A673 (cell line): ENCODE data around the gene WWTR1. TPM values are rescaled to one million over a fixed set of nuclear protein-coding genes. Genes with fewer than 3 reads are reported as not detected.

Experiments
- BruUV-seq: library from RNA; stranded (reverse); fragments of 400-500 nt; replicated peaks from 2 replicates; lab custom pipeline; 2021; lab: Mats Ljungman, UMichigan
- CTCF ChIA-PET: fragments of 300-600 bp; sonication (Branson Sonifier 250); formaldehyde crosslinking; loops from one replicate; lab custom pipeline; 2022; ENCODE audit warnings: antibody characterized with exemption; lab: Charles Lee
- POLR2A ChIA-PET: fragments of 300-600 bp; sonication (Branson Sonifier 250); formaldehyde crosslinking; loops from one replicate; lab custom pipeline; 2022; ENCODE audit warnings: antibody characterized with exemption; ENCODE audit not compliant: low non-redundant PET; lab: Charles Lee
- DNase-seq: peaks from one replicate; pipeline ENCODE4 v3.0.0-alpha.2; 2015; ENCODE audit warnings: low spot score
- H3K27ac ChIP-seq: fragments of 200-600 bp; sonication (generic); 2 replicates; pipeline ENCODE4 v1.5.1; 2016; ENCODE audit warnings: mixed run types, low read depth, mild to moderate bottlenecking, mixed read lengths, antibody characterized with exemption, low read length; ENCODE audit not compliant: poor library complexity, severe bottlenecking
- H3K27me3 ChIP-seq: fragments of 200-600 bp; sonication (generic); replicated peaks from 2 replicates; pipeline ENCODE4 v1.6.1; 2017; ENCODE audit warnings: mixed run types, low read depth, mild to moderate bottlenecking, mixed read lengths, antibody characterized with exemption, low read length; ENCODE audit not compliant: insufficient read depth, poor library complexity
- H3K36me3 ChIP-seq: fragments of 200-600 bp; sonication (generic); 2 replicates; pipeline ENCODE4 v1.6.1; 2016; ENCODE audit warnings: mixed run types, mild to moderate bottlenecking, mixed read lengths, antibody characterized with exemption, low read length; ENCODE audit not compliant: insufficient read depth, poor library complexity, severe bottlenecking
- H3K4me1 ChIP-seq: fragments of 200-600 bp; sonication (generic); 2 replicates; pipeline ENCODE4 v1.6.1; 2017; ENCODE audit warnings: mixed run types, mild to moderate bottlenecking, mixed read lengths, antibody characterized with exemption, low read length; ENCODE audit not compliant: insufficient read depth, poor library complexity, severe bottlenecking
- H3K4me3 ChIP-seq: fragments of 200-600 bp; sonication (generic); 2 replicates; pipeline ENCODE4 v1.5.1; 2016; ENCODE audit warnings: low read depth, mixed run types, mild to moderate bottlenecking, mixed read lengths, low read length; ENCODE audit not compliant: poor library complexity, severe bottlenecking
- H3K9me3 ChIP-seq: fragments of 200-600 bp; sonication (generic); 2 replicates; pipeline ENCODE4 v1.6.1; 2016; ENCODE audit warnings: mixed run types, low read depth, mild to moderate bottlenecking, mixed read lengths, antibody characterized with exemption, low read length; ENCODE audit not compliant: poor library complexity, severe bottlenecking
- CTCF ChIP-seq: fragments of 300-800, 200-600 bp; sonication (generic); conservative IDR thresholded peaks from 2 replicates; pipeline ENCODE4 v1.5.1; 2017; ENCODE audit warnings: low read depth, mild to moderate bottlenecking, antibody characterized with exemption, low read length, moderate library complexity, mixed read lengths
- EZH2 ChIP-seq: fragments of 200-600 bp; sonication (generic); IDR thresholded peaks from 2 replicates; pipeline ENCODE4 v1.6.1; 2017; ENCODE audit warnings: borderline replicate concordance, low read depth, mild to moderate bottlenecking, mixed read lengths, antibody characterized with exemption, low read length; ENCODE audit not compliant: poor library complexity, severe bottlenecking
- intact Hi-C: fragments of 100-400 bp; cut with micrococcal nuclease; formaldehyde crosslinking; loops from one replicate; pipeline ENCODE4 v1.10.0; 2022; ENCODE audit not compliant: unreplicated experiment
- total RNA-seq: library from RNA; stranded (reverse); gene quantifications from 2 replicates; pipeline ENCODE4 v1.2.3, GENCODE V29; 2021

Gene WWTR1
- total RNA-seq, 1 experiment from 2014 or later, result 76.8 TPM

DNA sequence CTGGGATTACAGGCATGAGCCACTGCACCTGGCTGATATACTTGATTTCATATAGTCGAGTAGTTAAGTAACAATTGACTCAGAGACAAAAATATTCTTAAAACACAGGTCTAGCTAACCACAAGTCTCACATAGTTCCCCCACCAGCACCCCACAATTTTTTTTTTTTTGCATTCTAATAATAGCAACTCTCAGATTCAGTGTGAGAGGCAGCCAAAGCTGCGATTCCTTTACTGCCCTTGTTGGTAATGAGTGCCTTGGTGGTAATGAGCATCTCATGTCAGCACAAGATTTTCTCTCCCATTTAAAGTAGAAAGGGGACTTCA lies 72.5 kb downstream of the WWTR1 start:
- ChIA-PET POLR2A (no interaction called here), CTCF (no interaction called here)
- Histone ChIP-seq H3K9me3 (no peaks in the 10 kb centered on the region), H3K27ac (no peak overlapping the region), H3K27me3 (no peaks in the 10 kb centered on the region), H3K4me1 (peaks cover 93% of the 10 kb centered on the region), H3K4me3 (no peak overlapping the region), H3K36me3 (no peaks in the 10 kb centered on the region)
- TF ChIP-seq EZH2 (no peak), CTCF (no peak)
- BruUV-seq, result no TSS peak
- intact Hi-C loops, result no loop called here
- DNase-seq, result no peak

DNA sequence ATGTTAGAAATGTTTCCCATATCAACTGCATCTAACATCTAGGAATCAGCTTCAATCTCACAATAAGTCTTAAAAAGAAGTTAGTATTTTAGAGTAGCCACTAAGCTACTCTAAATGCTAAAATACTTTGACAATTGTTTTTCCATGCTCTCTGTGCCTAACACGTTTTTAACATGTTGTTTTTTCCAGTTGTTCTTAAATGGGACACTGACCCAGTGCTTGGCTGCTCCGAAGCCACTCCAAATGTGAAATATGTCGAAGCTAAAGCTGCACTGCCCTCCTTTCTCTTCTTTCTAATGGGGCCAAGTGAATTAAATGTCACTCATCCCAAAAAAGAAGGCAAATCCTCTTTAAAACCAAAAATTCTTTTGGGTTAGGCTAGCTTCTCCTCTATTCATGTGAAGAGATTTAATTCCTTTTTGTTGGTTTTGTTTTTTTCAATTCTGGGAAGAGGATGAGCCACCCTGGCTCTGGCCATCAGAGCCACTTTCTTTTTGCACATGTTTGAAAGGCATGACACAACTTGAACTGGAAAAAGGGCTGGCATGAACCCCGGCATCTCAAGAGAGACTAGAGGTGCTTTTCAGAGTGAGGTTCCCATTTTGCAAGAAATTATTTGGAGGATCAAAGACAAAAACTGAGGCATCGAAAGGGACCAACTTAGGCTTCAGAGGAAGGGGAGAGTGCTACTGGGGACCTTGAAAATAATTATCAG lies 73.7 kb downstream of the WWTR1 start:
- TF ChIP-seq EZH2 (no peak), CTCF (no peak)
- H3K4me1 ChIP-seq, result peaks cover 96% of the 10 kb centered on the region
- no peak for DNase-seq
- no peaks in the 10 kb centered on the region for H3K9me3 ChIP-seq
- H3K27me3 ChIP-seq, result no peaks in the 10 kb centered on the region
- H3K36me3 ChIP-seq, result no peaks in the 10 kb centered on the region
- CTCF ChIA-PET, result interaction anchor here (0.6 kb wide), 1 partner anchor 628 kb away, joined by 9 read pairs; no protein-coding TSS in a partner anchor
- no peak overlapping the region for H3K4me3 ChIP-seq
- POLR2A ChIA-PET, result no interaction called here
- BruUV-seq, result no TSS peak
- intact Hi-C loops, result no loop called here
- H3K27ac ChIP-seq, result peak overlapping the region; percentile 17

DNA sequence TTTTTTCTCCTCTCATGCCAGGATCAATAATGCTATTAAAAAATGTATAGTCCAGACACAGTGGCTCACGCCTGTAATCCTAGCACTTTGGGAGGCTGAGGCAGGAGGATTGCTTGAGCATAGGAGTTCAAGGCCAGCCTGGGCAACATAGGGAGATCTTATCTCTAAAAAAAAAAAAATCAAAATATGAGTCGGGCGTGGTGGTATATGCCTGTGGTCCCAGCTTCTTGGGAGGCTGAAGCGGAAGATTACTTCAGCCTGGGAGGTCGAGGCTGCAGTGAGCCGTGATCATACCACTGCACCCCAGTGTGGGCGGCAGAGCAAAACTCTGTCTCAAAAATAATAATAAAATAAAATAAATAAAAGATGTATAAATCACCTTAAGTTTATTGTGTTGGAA lies 75.4 kb downstream of the WWTR1 start:
- no peak for DNase-seq
- intact Hi-C loops, result no loop called here
- CTCF ChIA-PET, result no interaction called here

More for the DNA sequence above, 75.4 kb downstream of the WWTR1 start:
- Histone ChIP-seq H3K4me1 (peaks cover 96% of the 10 kb centered on the region), H3K36me3 (no peaks in the 10 kb centered on the region), H3K4me3 (no peak overlapping the region), H3K9me3 (no peaks in the 10 kb centered on the region), H3K27me3 (no peaks in the 10 kb centered on the region), H3K27ac (peak overlapping the region; percentile 96)
- no TSS peak for BruUV-seq
- no peak for TF ChIP-seq CTCF
- TF ChIP-seq EZH2, result no peak
- POLR2A ChIA-PET, result interaction anchor here (0.5 kb wide), 1 partner anchor 89 kb away, joined by 3 read pairs; no protein-coding TSS in a partner anchor
